ENCODE results near the gene KLHL22. TPM values are rescaled to one million over a fixed set of nuclear protein-coding genes. Genes with fewer than 3 reads are reported as not detected.

KLHL22 gene
- total RNA-seq, 2 donors from 2014 or later: 10.4 to 13.2 TPM

GRCh38 chr22:20434773-20435172 lies 60.8 kb downstream of the KLHL22 start:
- TF ChIP-seq, protein P1, sequence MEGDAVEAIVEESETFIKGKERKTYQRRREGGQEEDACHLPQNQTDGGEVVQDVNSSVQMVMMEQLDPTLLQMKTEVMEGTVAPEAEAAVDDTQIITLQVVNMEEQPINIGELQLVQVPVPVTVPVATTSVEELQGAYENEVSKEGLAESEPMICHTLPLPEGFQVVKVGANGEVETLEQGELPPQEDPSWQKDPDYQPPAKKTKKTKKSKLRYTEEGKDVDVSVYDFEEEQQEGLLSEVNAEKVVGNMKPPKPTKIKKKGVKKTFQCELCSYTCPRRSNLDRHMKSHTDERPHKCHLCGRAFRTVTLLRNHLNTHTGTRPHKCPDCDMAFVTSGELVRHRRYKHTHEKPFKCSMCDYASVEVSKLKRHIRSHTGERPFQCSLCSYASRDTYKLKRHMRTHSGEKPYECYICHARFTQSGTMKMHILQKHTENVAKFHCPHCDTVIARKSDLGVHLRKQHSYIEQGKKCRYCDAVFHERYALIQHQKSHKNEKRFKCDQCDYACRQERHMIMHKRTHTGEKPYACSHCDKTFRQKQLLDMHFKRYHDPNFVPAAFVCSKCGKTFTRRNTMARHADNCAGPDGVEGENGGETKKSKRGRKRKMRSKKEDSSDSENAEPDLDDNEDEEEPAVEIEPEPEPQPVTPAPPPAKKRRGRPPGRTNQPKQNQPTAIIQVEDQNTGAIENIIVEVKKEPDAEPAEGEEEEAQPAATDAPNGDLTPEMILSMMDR (IDR thresholded peaks at IDR 0.05): no peak
- no peaks in the 10 kb centered on the region for H3K9me3 ChIP-seq
- no peak overlapping the region for H3K4me3 ChIP-seq
- no peak overlapping the region for H3K27ac ChIP-seq
- DNase-seq: no peak
- peaks cover 20% of the 10 kb centered on the region for H3K4me1 ChIP-seq
- H3K9ac ChIP-seq (ENCODE audit: low read depth in 2 of 2, low read length in 2 of 2): no peak overlapping the region
- intact Hi-C loops (cut with DNase I): loop anchor here (10.0 kb wide), 1 partner anchor 60 kb away; the partner anchor contains the start of gene KLHL22
- H3K27me3 ChIP-seq: peaks cover 82% of the 10 kb centered on the region
- H3K36me3 ChIP-seq: no peaks in the 10 kb centered on the region

DNA sequence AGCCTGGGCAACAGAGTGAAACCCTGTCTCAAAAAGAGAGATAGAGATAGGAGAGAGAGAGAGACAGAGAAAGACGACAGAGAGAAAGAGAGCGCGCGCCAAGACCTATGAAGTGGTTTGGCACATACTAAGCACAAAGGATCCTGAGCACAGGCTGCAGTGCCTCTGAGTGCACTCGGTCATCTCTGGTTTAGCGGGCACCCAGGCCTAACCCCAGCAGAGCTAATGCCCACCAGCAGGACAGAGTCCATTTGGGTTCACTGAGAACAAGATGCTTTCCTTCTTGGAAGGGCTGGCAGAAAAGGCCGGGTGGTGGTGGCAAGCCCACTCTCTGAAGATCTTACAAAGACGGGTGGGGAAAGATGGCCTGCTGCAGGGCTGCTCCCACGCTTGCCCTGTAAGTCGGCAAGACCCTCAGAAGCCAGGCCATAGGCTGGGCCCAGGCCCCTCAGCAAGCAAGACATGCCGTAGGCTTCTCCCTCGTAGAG lies 61.3 kb downstream of the KLHL22 start:
- H3K27me3 ChIP-seq: peaks cover 85% of the 10 kb centered on the region
- DNase-seq: no peak

DNA sequence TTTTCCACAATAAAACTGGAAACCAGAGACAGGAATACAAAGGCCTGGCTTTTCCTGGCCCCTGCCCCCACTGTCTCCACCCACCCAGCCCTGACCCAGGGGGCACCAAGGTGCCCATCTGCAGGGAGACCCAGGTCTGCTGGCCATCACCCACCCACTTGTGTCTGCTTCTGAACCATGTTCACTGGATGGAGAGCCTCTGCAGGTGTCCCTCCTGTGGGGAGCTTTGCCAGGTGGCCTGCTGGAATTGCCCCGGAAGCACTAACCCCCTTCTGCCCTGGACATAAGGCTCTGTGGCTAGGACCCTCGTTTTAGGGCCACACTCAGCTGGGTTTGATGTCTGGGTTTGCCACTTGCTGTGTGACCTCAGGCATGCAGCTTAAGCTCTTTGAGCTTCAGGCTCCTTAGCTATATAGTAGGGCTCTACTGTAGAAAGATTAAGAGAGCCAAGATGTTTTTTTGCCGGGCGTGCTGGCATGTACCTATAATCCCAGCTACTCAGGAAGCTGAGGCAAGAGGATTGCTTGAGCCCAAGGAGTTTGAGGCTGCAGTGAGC lies 61.8 kb downstream of the KLHL22 start:
- Histone ChIP-seq H3K27me3 (peaks cover 85% of the 10 kb centered on the region), H3K4me3 (no peak overlapping the region), H3K36me3 (no peaks in the 10 kb centered on the region), H3K27ac (no peak overlapping the region), H3K4me1 (peaks cover 25% of the 10 kb centered on the region), H3K9me3 (no peaks in the 10 kb centered on the region), H3K9ac (ENCODE audit: low read depth in 2 of 2, low read length in 2 of 2) (no peak overlapping the region)
- DNase-seq: no peak
- intact Hi-C loops (cut with DNase I): loop anchor here (10.0 kb wide), 1 partner anchor 61 kb away; the partner anchor contains the start of gene KLHL22
- TF ChIP-seq, protein P1 (IDR thresholded peaks at IDR 0.05): no peak

More for the DNA sequence above, 61.3 kb downstream of the KLHL22 start:
- H3K4me3 ChIP-seq: no peak overlapping the region
- no peaks in the 10 kb centered on the region for H3K9me3 ChIP-seq
- intact Hi-C loops (cut with DNase I): loop anchor here (10.0 kb wide), 1 partner anchor 60 kb away; the partner anchor contains the start of gene KLHL22
- no peaks in the 10 kb centered on the region for H3K36me3 ChIP-seq
- peaks cover 25% of the 10 kb centered on the region for H3K4me1 ChIP-seq
- H3K9ac ChIP-seq (ENCODE audit: low read depth in 2 of 2, low read length in 2 of 2): no peak overlapping the region
- H3K27ac ChIP-seq: no peak overlapping the region
- TF ChIP-seq, protein P1 (IDR thresholded peaks at IDR 0.05): no peak

- Histone ChIP-seq H3K36me3 (no peaks in the 10 kb centered on the region), H3K9ac (ENCODE audit: low read depth in 2 of 2, low read length in 2 of 2) (no peak overlapping the region), H3K27ac (no peak overlapping the region), H3K27me3 (peaks cover 82% of the 10 kb centered on the region), H3K4me3 (no peak overlapping the region), H3K4me1 (peaks cover 25% of the 10 kb centered on the region), H3K9me3 (no peaks in the 10 kb centered on the region)
- TF ChIP-seq, protein P1 (IDR thresholded peaks at IDR 0.05): no peak
- intact Hi-C loops (cut with DNase I): loop anchor here (10.0 kb wide), 1 partner anchor 62 kb away; the partner anchor contains the start of gene KLHL22
- DNase-seq: no peak
Observed at GRCh38 chr22:20433191-20433590, 62.4 kb downstream of the KLHL22 start.

DNA sequence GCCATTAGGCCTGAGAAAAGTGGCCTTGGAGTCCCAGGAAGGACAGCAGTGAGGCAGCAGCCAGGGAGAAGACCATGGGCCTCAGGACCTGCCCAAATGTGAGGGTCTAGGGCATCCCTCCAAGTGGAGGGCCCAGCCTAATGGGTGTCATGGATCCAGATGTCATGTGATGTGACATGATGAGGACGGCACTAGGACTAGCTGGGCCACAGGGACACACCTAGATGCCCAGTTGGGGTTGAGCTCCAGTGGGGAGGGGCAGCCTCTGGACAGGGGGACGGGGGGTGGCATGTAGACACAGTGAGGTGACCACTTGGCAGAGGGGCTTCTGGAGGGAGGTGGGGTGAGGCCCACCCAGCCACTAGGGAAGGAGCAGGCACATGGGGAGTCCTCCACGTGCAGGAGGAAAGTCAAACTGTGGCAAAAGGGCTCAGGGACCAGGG lies 63.3 kb downstream of the KLHL22 start:
- H3K27me3 ChIP-seq: peaks cover 80% of the 10 kb centered on the region
- H3K36me3 ChIP-seq: no peaks in the 10 kb centered on the region
- intact Hi-C loops (cut with DNase I): loop anchor here (10.0 kb wide), 1 partner anchor 63 kb away; the partner anchor contains the start of gene KLHL22
- no peaks in the 10 kb centered on the region for H3K9me3 ChIP-seq
- no peak overlapping the region for H3K27ac ChIP-seq
- TF ChIP-seq, protein P1 (IDR thresholded peaks at IDR 0.05): no peak
- peaks cover 25% of the 10 kb centered on the region for H3K4me1 ChIP-seq
- no peak overlapping the region for H3K4me3 ChIP-seq
- H3K9ac ChIP-seq (ENCODE audit: low read depth in 2 of 2, low read length in 2 of 2): no peak overlapping the region
- DNase-seq: no peak
